B cell (primary cell): ENCODE measurements around the gene NYNRIN.

Experiments used
- EZH2 ChIP-seq: IDR thresholded peaks from 2 replicates; pipeline ENCODE4 v1.6.1; 2012; ENCODE audit warnings: borderline replicate concordance, low read depth, mild to moderate bottlenecking, moderate library complexity, low read length; ENCODE audit not compliant: insufficient read depth, poor library complexity, severe bottlenecking
- TF ChIP-seq, protein P1 (sequence below): fragments of 200-600 bp; IDR thresholded peaks from one replicate; pipeline ENCODE4 v1.8.0; 2022; ENCODE audit warnings: antibody characterized with exemption, mild to moderate bottlenecking

DNA sequence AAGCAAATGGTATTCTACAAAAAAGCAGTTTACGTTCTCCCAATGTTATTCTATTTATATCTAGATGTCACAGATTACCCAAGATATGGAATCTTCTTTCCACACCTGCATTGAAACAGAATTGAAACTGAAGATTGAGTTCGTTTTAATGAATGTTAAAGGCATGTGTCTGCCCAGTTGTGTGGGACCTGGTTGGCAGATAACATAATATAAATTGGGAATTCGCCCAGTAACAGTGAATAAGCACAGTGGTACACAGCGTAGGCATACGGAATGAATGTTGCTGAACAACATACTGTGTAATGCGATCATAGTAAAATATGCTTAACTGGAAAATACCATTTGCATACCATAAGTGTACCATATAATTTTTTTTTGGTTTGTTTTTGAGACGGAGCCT is 35.2 kb downstream of the NYNRIN start:
- TF ChIP-seq, protein P1, sequence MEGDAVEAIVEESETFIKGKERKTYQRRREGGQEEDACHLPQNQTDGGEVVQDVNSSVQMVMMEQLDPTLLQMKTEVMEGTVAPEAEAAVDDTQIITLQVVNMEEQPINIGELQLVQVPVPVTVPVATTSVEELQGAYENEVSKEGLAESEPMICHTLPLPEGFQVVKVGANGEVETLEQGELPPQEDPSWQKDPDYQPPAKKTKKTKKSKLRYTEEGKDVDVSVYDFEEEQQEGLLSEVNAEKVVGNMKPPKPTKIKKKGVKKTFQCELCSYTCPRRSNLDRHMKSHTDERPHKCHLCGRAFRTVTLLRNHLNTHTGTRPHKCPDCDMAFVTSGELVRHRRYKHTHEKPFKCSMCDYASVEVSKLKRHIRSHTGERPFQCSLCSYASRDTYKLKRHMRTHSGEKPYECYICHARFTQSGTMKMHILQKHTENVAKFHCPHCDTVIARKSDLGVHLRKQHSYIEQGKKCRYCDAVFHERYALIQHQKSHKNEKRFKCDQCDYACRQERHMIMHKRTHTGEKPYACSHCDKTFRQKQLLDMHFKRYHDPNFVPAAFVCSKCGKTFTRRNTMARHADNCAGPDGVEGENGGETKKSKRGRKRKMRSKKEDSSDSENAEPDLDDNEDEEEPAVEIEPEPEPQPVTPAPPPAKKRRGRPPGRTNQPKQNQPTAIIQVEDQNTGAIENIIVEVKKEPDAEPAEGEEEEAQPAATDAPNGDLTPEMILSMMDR: no peak
- no peak for TF ChIP-seq EZH2
